CD8-positive, alpha-beta memory T cell (primary cell): ENCODE results near the gene CEP20. TPM values are rescaled to one million over a fixed set of nuclear protein-coding genes. Genes with fewer than 3 reads are reported as not detected.

Source experiments
- CTCF ChIA-PET: fragments of 350-600 bp; sonication (Branson Sonifier 250); formaldehyde crosslinking; loops from one replicate; lab custom pipeline; 2021; ENCODE audit warnings: antibody characterized with exemption; lab: Charles Lee
- POLR2A ChIA-PET: fragments of 350-600 bp; sonication (Branson Sonifier 250); formaldehyde crosslinking; loops from one replicate; lab custom pipeline; 2021; ENCODE audit warnings: antibody characterized with exemption; lab: Charles Lee
- DNase-seq, 5 donors: peaks; one replicate each; pipeline versions ENCODE4 v3.0.0 to v3.0.0-alpha.2; 2020 to 2022; ENCODE audit warnings: mixed read lengths in 1 of 5
- H3K27ac ChIP-seq: one replicate; pipeline ENCODE4 v1.7.0; 2013; ENCODE audit warnings: low read depth, mild to moderate bottlenecking, low read length, moderate library complexity
- H3K27me3 ChIP-seq: 2 replicates; pipeline ENCODE4 v1.7.0; 2013; ENCODE audit warnings: low read length, mild to moderate bottlenecking; ENCODE audit not compliant: insufficient read depth, poor library complexity, severe bottlenecking
- H3K36me3 ChIP-seq: 2 replicates; pipeline ENCODE4 v1.7.0; 2013; ENCODE audit warnings: mild to moderate bottlenecking, low read length, moderate library complexity; ENCODE audit not compliant: insufficient read depth
- H3K4me1 ChIP-seq: 2 replicates; pipeline ENCODE4 v1.7.0; 2013; ENCODE audit warnings: mild to moderate bottlenecking, low read length, moderate library complexity; ENCODE audit not compliant: insufficient read depth
- H3K4me3 ChIP-seq: 2 replicates; pipeline ENCODE4 v1.7.0; 2013; ENCODE audit warnings: mild to moderate bottlenecking, low read length
- H3K9me3 ChIP-seq: 2 replicates; pipeline ENCODE4 v1.7.0; 2013; ENCODE audit warnings: mild to moderate bottlenecking, low read length
- H3K27ac Mint-ChIP-seq, 8 donors: one replicate each; pipeline ENCODE4 v1.8.0; 2020 to 2021; ENCODE audit warnings: mixed read lengths in 8 of 8, mild to moderate bottlenecking in 6 of 8, inconsistent platforms in 3 of 8, moderate library complexity in 3 of 8
- H3K27me3 Mint-ChIP-seq, 2 donors: one replicate each; pipeline ENCODE4 v1.8.0; 2020 to 2021; ENCODE audit warnings: mixed read lengths in 2 of 2, mild to moderate bottlenecking in 1 of 2, moderate library complexity in 1 of 2
- H3K36me3 Mint-ChIP-seq, 3 donors: one replicate each; pipeline ENCODE4 v1.8.0; 2020 to 2021; ENCODE audit warnings: mixed read lengths in 3 of 3, inconsistent platforms in 1 of 3, mild to moderate bottlenecking in 1 of 3
- H3K4me1 Mint-ChIP-seq, 3 donors: one replicate each; pipeline ENCODE4 v1.8.0; 2020 to 2021; ENCODE audit warnings: mixed read lengths in 3 of 3, inconsistent platforms in 1 of 3, mild to moderate bottlenecking in 1 of 3
- H3K4me3 Mint-ChIP-seq, 7 donors: one replicate each; pipeline ENCODE4 v1.8.0; 2020 to 2021; ENCODE audit warnings: mixed read lengths in 7 of 7, mild to moderate bottlenecking in 6 of 7, moderate library complexity in 4 of 7, inconsistent platforms in 2 of 7
- H3K9me3 Mint-ChIP-seq, 5 donors: one replicate each; pipeline ENCODE4 v1.8.0; 2020 to 2022; ENCODE audit warnings: mixed read lengths in 5 of 5, mild to moderate bottlenecking in 3 of 5, moderate library complexity in 2 of 5, inconsistent platforms in 1 of 5
- polyA plus RNA-seq: library from polyadenylated mRNA; unstranded; fragments of 300-500 nt; fragmentation: Illumina TruSeq; gene quantifications from one replicate; pipeline ENCODE4 v1.2.3, GENCODE V29; 2021
- total RNA-seq, 2 experiments: library from RNA; stranded (reverse); gene quantifications; one replicate each; pipeline ENCODE4 v1.2.3, GENCODE V29; 2021

CEP20 gene
- total and polyA plus RNA-seq, 3 experiments from 2014 or later = 32.5 to 46.1 (median 39.6) TPM

DNA sequence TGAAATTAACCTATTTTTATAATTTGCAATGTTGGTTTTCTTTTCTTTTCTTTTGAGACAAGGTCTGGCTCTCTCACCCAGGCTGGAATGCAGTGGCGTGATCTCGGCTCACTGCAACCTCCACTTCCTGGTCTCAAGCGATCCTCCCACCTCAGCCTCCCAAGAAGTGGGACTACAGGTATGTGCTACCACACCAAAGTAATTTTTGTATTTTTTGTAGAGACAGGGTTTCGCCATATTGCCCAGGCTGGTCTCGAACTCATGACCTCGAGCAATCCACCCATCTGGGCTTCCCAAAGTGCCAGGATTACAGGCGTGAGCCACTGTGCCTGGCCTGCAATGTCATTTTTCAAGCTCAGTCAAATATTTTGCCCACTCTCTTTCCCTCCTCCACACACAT is 67.6 kb downstream of the CEP20 start:
- peaks cover 0 to 4% (median 2%) of the 10 kb centered on the region in 3 donors for H3K36me3 Mint-ChIP-seq
- no peaks in the 10 kb centered on the region for H3K27me3 ChIP-seq
- H3K27ac ChIP-seq = no peak overlapping the region
- no peaks in the 10 kb centered on the region for H3K36me3 ChIP-seq
- ChIA-PET POLR2A (no interaction called here), CTCF (interaction anchor here (1.4 to 2.0 kb wide), 2 partner anchors 8 to 13 kb away, joined by 3 to 6 read pairs; no protein-coding TSS in a partner anchor)
- H3K4me1 Mint-ChIP-seq = no peaks in the 10 kb centered on the region
- H3K27me3 Mint-ChIP-seq = peaks cover 1 to 3% of the 10 kb centered on the region in 2 donors
- H3K9me3 ChIP-seq = no peaks in the 10 kb centered on the region
- H3K4me1 ChIP-seq = no peaks in the 10 kb centered on the region
- peaks cover 4 to 12% (median 7%) of the 10 kb centered on the region in 5 donors for H3K9me3 Mint-ChIP-seq
- no peak overlapping the region for H3K27ac Mint-ChIP-seq
- no peak overlapping the region for H3K4me3 ChIP-seq
- no peak overlapping the region for H3K4me3 Mint-ChIP-seq
- no peak for DNase-seq

DNA sequence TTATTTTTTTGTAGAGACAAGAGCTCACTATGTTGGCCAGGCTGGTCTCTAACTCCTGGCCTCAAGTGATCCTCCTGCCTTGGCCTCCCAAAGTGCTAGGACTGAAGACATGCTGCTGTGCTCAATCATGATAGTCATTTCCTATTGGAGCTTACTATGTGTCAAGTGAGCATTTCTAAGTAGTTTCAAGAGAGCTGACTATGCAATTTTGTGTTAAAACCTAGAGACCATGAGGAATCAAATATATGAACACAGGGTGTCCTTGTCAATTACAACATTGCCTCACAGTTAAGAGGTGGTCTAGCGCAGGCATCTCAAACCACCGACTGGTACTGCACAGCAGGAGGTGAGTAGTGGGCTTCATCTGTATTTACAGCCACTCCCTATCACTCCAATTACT is 69.4 kb downstream of the CEP20 start:
- Mint-ChIP-seq H3K27ac (no peak overlapping the region), H3K9me3 (peaks cover 7 to 22% (median 15%) of the 10 kb centered on the region in 5 donors), H3K27me3 (peaks cover 1 to 7% of the 10 kb centered on the region in 2 donors), H3K4me3 (no peak overlapping the region), H3K36me3 (peaks cover 0 to 4% (median 2%) of the 10 kb centered on the region in 3 donors), H3K4me1 (no peaks in the 10 kb centered on the region)
- no peak overlapping the region for H3K27ac ChIP-seq
- no peaks in the 10 kb centered on the region for H3K36me3 ChIP-seq
- DNase-seq = no peak
- no peak overlapping the region for H3K4me3 ChIP-seq
- ChIA-PET POLR2A (no interaction called here), CTCF (no interaction called here)
- no peaks in the 10 kb centered on the region for H3K4me1 ChIP-seq
- H3K9me3 ChIP-seq = no peaks in the 10 kb centered on the region
- H3K27me3 ChIP-seq = no peaks in the 10 kb centered on the region

DNA sequence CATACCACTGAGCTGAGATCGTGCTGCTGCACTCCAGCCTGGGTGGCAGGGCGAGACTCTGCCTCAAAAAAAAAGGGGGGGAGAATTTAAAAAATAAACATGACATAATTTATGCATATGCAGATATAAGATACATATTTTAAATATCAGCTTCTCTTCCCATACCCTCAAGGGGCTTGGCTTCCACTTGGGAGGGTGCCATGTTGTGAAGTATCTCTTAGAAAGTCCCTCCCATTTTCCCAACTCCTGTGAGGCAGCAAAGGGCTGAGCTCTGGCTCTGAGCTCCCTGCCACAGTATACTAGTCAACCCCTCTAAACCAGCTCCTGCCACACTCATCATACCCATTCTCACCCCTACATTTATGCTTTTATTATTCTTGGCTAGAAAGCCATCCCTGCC is 71.0 kb downstream of the CEP20 start:
- CTCF ChIA-PET = interaction anchor here (0.7 to 1.0 kb wide), 2 partner anchors 19 to 311 kb away, joined by 3 read pairs; no protein-coding TSS in a partner anchor
- no peak overlapping the region for H3K27ac ChIP-seq
- Mint-ChIP-seq H3K4me1 (no peaks in the 10 kb centered on the region), H3K27me3 (peaks cover 1 to 10% of the 10 kb centered on the region in 2 donors), H3K27ac (no peak overlapping the region), H3K9me3 (peaks cover 9 to 22% (median 15%) of the 10 kb centered on the region in 5 donors), H3K4me3 (no peak overlapping the region), H3K36me3 (peaks cover 0 to 4% (median 2%) of the 10 kb centered on the region in 3 donors)
- H3K27me3 ChIP-seq = no peaks in the 10 kb centered on the region
- no peak overlapping the region for H3K4me3 ChIP-seq
- H3K9me3 ChIP-seq = no peaks in the 10 kb centered on the region
- H3K4me1 ChIP-seq = no peaks in the 10 kb centered on the region
- DNase-seq = no peak
- no peaks in the 10 kb centered on the region for H3K36me3 ChIP-seq
- POLR2A ChIA-PET = no interaction called here

GRCh38 chr16:15816228-15816627 is 72.2 kb downstream of the CEP20 start:
- Histone ChIP-seq H3K36me3 (no peaks in the 10 kb centered on the region), H3K9me3 (no peaks in the 10 kb centered on the region), H3K4me1 (no peaks in the 10 kb centered on the region), H3K4me3 (no peak overlapping the region), H3K27ac (no peak overlapping the region), H3K27me3 (no peaks in the 10 kb centered on the region)
- ChIA-PET POLR2A (no interaction called here), CTCF (no interaction called here)
- H3K27me3 Mint-ChIP-seq = peaks cover 12 to 21% of the 10 kb centered on the region in 2 donors
- H3K4me1 Mint-ChIP-seq = no peaks in the 10 kb centered on the region
- peaks cover 9 to 22% (median 15%) of the 10 kb centered on the region in 5 donors for H3K9me3 Mint-ChIP-seq
- no peak overlapping the region for H3K4me3 Mint-ChIP-seq
- H3K27ac Mint-ChIP-seq = no peak overlapping the region
- DNase-seq = no peak
- H3K36me3 Mint-ChIP-seq = peaks cover 0 to 4% (median 2%) of the 10 kb centered on the region in 3 donors

Other genes starting within 250 kb of the CEP20 start
- 10 to 100 TPM; 69.0 to 75.3 TPM for gene MARF1, start 245.4 kb downstream of the CEP20 start, total RNA-seq
- gene MARF1, start 245.4 kb downstream of the CEP20 start, polyA plus RNA-seq = 16.9 TPM
- 100 to 1,000 TPM; 113 to 123 TPM for gene NDE1, start 238.4 kb downstream of the CEP20 start, total RNA-seq
- gene NDE1, start 238.4 kb downstream of the CEP20 start, polyA plus RNA-seq = 55.9 TPM
- gene MYH11, start 31.6 kb downstream of the CEP20 start, total RNA-seq = not detected
- gene MYH11, start 31.6 kb downstream of the CEP20 start, polyA plus RNA-seq = 1.1 TPM
- gene ABCC1, start 61.0 kb upstream of the CEP20 start, total RNA-seq = 10 to 100 TPM; 64.6 to 64.8 TPM
- gene ABCC1, start 61.0 kb upstream of the CEP20 start, polyA plus RNA-seq = 9.9 TPM